ENCODE results near the gene PPP4R3A. TPM values are rescaled to one million over a fixed set of nuclear protein-coding genes. Genes with fewer than 3 reads are reported as not detected.

Gene PPP4R3A
- total RNA-seq (ENCODE audit: low replicate concordance), result 111 and 130 TPM in 2 replicates
- long read RNA-seq, full-length matches to known transcripts, result 9 of 36 reads
- long read RNA-seq, partial matches to known transcripts, result 21 of 36 reads
- long read RNA-seq, other reads (novel, unspliced or antisense), result 6 of 36 reads

- H3K9me3 Mint-ChIP-seq, result no peaks in the 10 kb centered on the region
- H3K27me3 Mint-ChIP-seq, result no peaks in the 10 kb centered on the region
- peaks cover 6% of the 10 kb centered on the region for H3K4me1 Mint-ChIP-seq (ENCODE audit: unreplicated experiment)
Observed at GRCh38 chr14:91510171-91511042, at the start of gene PPP4R3A. PPP4R3A (minus strand) TSS chr14:91510310; CDS start chr14:91509647, 663 bp downstream.

GRCh38 chr14:91555531-91555930 is 45.4 kb upstream of the PPP4R3A start:
- no peak for DNase-seq (ENCODE audit: extremely low spot score, unreplicated experiment)
- peaks cover 13% of the 10 kb centered on the region for H3K9me3 Mint-ChIP-seq
- no peak overlapping the region for H3K4me3 Mint-ChIP-seq
- H3K4me1 Mint-ChIP-seq (ENCODE audit: unreplicated experiment), result no peaks in the 10 kb centered on the region
- TF ChIP-seq CTCF (conservative IDR thresholded peaks at IDR 0.05), result no peak
- H3K27ac Mint-ChIP-seq, result peak overlapping the region; percentile 32
- peaks cover 3% of the 10 kb centered on the region for H3K27me3 Mint-ChIP-seq
- H3K36me3 Mint-ChIP-seq, result peaks cover 4% of the 10 kb centered on the region

More at GRCh38 chr14:91510171-91511042, at the start of gene PPP4R3A:
- TF ChIP-seq CTCF (conservative IDR thresholded peaks at IDR 0.05), result no peak
- peak; percentile 94 for DNase-seq (ENCODE audit: extremely low spot score, unreplicated experiment)
- Mint-ChIP-seq H3K4me3 (peak within 1 kb of the TSS; percentile 99), H3K36me3 (peaks cover 13% of the 10 kb centered on the region), H3K27ac (peak within 1 kb of the TSS; percentile 100)

- peaks cover 4% of the 10 kb centered on the region for H3K36me3 Mint-ChIP-seq
- no peaks in the 10 kb centered on the region for H3K4me1 Mint-ChIP-seq (ENCODE audit: unreplicated experiment)
Observed at GRCh38 chr14:91554535-91555332, 44.6 kb upstream of the PPP4R3A start.

GRCh38 chr14:91548108-91548507 is 38.0 kb upstream of the PPP4R3A start:
- no peak for TF ChIP-seq CTCF (conservative IDR thresholded peaks at IDR 0.05)
- Mint-ChIP-seq H3K4me3 (no peak overlapping the region), H3K27me3 (no peaks in the 10 kb centered on the region), H3K36me3 (no peaks in the 10 kb centered on the region), H3K27ac (no peak overlapping the region), H3K9me3 (no peaks in the 10 kb centered on the region), H3K4me1 (ENCODE audit: unreplicated experiment) (no peaks in the 10 kb centered on the region)
- DNase-seq (ENCODE audit: extremely low spot score, unreplicated experiment), result no peak

More at GRCh38 chr14:91554535-91555332, 44.6 kb upstream of the PPP4R3A start:
- peaks cover 13% of the 10 kb centered on the region for H3K9me3 Mint-ChIP-seq
- DNase-seq (ENCODE audit: extremely low spot score, unreplicated experiment), result no peak
- H3K27me3 Mint-ChIP-seq, result peaks cover 3% of the 10 kb centered on the region
- H3K4me3 Mint-ChIP-seq, result no peak overlapping the region
- no peak overlapping the region for H3K27ac Mint-ChIP-seq
- TF ChIP-seq CTCF (conservative IDR thresholded peaks at IDR 0.05), result no peak

GRCh38 chr14:91545946-91546716 is 36.0 kb upstream of the PPP4R3A start:
- Mint-ChIP-seq H3K4me3 (no peak overlapping the region), H3K27ac (no peak overlapping the region), H3K9me3 (peaks cover 8% of the 10 kb centered on the region), H3K4me1 (ENCODE audit: unreplicated experiment) (no peaks in the 10 kb centered on the region), H3K27me3 (no peaks in the 10 kb centered on the region), H3K36me3 (no peaks in the 10 kb centered on the region)
- no peak for DNase-seq (ENCODE audit: extremely low spot score, unreplicated experiment)
- no peak for TF ChIP-seq CTCF (conservative IDR thresholded peaks at IDR 0.05)

Measured in type B pancreatic cell (in vitro differentiated cells).